EH (cell line): Measurements from ENCODE around the gene DCC.

Experiments
- DNase-seq: peaks from one replicate; pipeline ENCODE4 v3.0.0-alpha.2; 2015; ENCODE audit warnings: low read depth

Gene DCC

DNA sequence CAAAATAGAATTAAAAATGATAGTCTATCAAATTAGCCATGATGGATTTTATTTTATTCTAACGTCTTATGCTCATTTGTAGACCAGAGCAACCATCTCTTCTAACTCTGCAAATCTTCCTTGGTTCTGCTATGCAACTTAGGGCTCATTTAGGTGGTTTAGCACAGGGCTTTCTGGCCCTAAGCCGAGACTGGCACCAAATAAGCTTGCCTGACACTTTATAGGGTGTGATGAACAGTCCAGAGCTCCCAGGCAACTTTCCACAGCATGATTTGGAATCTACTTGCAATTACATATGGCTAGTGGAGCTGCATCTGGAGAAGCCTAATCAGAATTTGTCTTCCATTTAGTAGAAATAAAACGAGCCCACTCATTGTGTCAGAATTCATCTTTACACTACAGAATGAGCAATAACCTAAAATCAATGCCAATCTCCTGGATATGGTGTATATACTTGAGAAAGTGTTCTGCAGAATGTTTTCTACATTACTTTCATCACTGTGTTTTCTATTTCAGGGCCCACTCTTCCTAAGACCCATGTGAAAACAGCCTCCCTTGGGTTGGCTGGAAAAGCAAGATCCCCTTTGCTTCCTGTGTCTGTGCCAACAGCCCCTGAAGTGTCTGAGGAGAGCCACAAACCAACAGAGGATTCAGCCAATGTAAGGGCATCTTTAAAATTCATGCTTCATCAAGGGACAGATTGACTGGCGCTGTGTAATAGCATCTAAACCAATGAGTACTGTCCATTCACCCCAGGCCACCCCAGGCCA, 1186.3 kb downstream of the DCC start:
- no peak for DNase-seq

DNA sequence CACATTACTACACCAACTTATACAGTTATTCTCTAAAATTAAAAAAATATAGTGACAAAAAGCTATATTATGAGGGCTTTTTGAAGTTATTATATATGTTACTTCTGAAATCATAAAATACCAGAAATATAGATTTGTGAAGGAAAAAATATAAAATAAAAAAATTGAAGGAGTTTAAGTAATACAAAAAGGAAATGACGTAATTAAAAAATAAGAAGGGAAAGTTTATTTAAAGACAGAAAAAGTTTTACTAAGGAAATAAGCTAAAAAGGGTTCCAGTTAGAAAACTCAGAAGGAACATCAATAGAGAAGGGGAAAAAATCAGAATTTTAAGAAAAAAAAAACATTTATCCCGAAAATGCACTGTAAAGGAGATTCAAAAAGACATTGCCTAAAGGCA, 1187.4 kb downstream of the DCC start:
- DNase-seq: no peak

DNA sequence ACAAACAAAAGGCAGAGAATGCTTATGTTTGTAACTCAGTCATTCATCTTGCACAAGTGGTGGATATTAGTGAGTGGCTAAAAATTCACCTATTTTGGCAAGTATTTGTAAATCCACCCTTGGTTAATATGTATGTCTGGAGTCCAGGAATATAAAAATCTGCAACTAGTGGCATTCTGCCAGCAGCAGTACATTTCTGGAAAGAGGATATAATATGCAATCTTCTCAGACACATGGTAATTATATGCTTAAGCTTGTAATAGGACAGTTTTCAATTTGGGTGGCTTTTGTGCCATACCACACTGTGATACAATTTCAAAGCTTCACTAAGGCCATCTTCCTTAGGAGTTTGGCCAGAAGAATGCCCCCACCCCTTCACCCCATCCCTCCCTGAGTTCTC, 1191.2 kb downstream of the DCC start:
- no peak for DNase-seq

DNA sequence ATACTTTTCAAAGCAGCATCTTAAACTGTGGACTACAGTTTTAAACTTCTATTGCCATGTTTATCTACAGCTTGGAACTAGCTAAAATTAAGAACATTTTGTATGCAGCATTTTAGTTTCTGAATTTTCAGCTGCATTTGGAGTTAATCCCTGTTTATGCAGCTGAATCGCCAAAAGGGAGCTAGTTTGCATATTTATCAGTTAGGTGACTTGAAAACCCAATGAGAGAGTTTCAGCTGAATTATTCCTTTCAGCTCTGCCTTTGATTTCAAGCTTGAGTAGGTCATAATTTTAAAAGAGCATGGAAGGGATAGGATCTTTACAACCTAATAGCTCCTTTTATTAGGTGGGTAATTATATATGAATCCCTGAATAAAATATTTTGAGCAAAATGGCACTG, 1191.9 kb downstream of the DCC start:
- DNase-seq: no peak

DNA sequence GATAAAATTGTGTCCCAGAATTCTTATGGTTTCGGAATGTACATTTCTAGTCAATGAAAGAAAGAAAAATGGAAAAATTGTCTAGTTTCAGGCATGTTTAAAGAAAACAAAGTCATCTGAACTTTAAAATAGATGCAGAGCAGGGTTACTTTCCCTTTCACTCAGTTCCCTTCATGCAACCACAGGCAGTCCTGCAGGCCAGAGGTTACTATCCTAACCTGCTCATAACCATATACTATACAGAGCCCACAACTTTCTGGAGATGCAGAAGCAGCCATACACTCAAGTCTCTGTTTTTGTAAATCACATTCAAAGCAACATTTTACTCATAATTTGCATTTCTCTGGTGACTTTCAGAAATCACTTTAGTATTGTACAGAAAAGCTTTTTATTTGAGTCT, 1194.2 kb downstream of the DCC start:
- DNase-seq: no peak

DNA sequence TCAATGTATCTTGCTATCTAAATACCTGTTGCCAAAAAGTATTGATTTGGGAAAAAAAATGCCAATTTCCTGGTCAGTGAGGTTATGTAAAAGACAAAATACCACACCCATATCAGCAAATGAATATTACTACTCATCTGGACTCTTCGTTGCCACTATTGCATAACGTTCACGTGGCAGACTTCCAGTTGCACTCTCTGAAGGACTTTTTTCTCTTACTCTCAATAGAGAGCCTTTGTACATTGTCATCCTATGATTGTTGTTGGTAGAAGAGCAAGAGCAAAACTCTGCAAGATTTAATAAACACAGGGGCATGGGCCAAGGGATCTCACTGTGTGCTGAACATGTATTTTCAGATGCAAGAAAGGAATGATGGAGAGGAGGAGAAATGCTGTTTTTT, 1194.7 kb downstream of the DCC start:
- DNase-seq: no peak

DNA sequence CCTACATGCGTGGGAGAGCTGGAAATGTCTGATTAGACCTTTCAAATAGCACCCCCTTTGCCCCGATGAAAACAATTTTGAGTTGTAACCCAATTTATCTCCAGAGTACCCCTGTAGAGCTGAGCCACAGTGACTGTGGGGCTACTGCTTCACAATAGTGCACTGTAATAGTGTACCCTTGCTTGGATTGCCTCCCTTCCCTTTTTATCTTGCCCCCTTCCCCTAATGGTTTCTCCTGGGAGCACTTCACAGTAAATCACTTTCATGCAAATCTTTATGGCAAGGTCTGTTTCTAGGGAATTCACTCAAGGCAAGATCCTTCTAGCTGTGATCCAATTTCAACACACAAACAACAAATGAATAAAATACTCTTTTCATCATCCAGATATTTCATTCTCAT, 1196.9 kb downstream of the DCC start:
- no peak for DNase-seq

DNA sequence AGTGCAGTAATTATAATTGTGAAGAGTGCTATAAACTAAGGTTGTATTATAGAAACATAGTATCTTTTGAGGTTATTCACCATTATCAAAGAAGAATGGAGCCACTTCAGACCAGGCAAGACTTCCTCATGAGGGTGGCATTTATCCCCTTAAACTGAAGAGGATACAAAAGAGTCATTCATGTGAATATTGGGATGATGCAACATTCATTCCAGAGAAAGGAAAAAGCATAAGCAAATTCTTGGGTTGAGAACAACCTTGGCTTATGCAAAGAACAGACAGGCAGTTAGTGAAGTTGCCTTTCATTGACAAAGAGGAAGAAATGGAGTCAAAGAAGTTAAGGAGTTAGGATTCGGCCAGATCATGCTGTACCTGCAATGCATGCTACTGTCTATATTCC, 1201.9 kb downstream of the DCC start:
- DNase-seq: no peak

DNA sequence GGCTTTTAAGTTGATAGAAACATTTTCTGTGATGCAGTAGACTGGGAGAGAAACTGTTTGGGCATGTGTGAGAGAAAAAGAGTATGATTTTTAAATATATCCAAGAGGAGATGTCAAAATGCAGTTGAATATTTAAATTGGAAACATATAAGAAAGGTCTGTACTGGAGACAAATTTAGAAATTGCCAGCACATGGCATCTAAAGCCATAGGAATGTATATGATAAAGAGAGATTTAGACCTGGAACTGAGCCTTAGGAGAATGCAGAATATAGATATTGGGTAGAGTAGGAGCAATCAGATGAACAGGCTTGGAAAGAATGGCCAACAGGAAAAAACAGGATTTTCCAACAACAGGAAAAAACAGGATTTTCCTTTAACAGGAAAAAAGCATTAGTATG, 1203.7 kb downstream of the DCC start:
- no peak for DNase-seq

DNA sequence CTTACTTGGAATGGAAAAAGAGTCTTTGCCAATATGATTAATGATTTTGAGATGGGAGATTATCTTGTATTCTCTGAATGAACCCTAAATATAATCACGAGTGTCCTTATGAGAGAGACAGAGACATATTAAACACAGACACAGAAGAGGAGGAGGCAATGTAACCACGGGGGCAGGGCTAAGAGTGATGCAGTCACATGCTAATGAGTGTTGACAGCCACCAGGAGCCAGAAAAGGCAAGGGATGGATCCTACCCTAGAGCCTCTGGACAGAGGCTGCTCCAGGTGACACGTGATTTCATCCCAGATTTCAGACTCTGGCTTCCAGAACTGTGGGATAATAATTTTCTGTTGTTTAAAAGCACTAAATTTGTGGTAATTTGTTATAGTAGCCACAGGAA, 1204.9 kb downstream of the DCC start:
- DNase-seq: no peak

DNA sequence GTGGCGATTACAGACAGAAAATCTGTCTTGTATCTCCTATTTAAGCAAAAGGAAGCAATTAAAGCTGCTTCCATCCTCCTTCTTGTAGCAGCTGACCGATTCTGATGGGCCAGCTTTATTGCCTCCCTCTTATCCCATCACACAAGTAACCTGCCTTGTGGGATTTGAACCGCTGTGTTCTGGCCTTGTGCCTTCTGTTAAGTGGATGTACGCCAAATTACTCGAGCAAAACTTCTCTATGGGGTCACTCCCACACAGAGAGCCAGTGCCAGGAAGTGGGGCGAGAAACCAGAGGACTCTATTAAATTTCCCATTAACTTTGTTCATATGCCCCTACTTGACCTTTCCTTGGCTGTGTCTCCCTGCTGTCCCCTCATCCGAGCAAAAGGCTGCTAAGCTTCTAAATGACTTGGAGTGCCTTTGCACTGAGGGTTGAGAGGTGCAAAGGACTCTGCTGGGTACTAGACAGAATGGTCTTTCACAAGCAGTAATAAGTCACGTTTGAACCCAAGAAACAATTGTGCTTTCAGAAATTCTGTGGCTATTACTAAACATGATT, 1212.0 kb downstream of the DCC start:
- no peak for DNase-seq

DNA sequence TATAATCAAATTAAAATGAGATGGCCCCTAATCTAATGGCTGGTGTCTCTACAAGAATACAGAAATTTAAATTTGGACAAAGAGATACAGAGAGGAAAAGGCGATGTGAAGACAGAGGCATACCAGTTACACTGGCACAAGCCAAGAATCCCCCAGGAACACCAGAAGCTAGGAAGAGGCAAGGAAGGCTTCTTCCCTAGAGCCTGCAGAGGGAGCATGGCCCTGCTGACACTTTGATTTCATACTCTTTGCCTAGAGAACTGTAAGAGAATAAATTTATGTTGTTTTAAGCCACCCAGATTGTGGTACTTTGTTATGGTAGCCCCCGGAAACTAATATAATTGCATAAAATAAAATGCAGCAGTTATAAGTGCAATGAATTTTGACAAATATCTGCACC, 1213.0 kb downstream of the DCC start:
- no peak for DNase-seq

DNA sequence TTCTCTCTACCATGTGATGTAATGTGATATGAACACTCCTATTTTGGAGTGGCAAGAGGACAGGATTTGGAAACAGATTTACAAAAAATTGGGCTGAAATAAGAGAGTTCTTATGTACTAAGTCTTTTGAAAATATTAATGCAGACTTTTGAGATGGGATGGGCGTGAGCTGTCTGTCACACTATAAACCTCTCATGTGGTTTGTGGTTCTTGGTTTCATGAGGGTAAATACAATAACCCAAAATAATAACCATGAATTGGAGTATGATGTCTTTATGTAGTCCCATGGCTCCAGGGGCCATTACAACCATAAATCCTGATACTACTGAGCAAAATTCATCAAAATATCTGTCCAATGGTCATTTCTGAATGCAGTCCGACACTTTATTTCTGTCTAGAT, 1216.5 kb downstream of the DCC start:
- DNase-seq: no peak

DNA sequence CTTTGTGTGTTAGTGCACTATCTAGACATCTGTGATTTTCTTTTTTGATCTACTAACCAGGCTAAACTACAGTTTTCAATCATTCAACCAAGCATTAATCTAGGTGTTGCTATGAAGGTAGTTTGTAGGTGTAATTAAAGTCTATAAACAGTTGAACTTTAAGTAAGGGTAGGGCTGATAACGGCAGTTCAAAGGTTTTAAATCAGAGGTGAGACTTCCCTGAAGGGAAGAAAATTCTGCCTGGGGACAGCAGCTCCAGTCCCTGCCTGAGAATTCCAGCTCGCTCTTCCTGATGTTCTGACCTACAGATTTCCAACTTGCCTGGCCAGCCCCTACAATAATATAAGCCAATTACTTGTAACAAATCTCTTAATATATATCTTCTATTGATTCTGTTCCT, 1220.5 kb downstream of the DCC start:
- no peak for DNase-seq

DNA sequence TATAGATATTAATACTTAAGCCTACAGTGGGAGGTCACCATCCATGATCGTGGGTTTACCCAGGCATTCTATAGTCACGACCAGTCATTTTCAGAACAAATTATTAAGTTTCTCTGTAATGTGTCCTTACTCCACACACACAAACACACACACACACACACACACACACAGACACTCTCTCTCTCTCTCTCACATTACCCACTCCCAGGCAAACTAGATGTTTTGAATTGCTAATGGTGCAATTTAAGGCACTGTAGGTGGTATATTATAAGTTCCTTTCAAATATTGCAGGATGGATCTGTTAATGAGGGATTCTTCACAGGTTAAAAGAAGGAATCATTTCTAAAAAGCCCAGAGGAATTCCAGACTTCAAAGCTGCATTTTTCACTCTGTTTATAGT, 1226.6 kb downstream of the DCC start:
- DNase-seq: no peak

DNA sequence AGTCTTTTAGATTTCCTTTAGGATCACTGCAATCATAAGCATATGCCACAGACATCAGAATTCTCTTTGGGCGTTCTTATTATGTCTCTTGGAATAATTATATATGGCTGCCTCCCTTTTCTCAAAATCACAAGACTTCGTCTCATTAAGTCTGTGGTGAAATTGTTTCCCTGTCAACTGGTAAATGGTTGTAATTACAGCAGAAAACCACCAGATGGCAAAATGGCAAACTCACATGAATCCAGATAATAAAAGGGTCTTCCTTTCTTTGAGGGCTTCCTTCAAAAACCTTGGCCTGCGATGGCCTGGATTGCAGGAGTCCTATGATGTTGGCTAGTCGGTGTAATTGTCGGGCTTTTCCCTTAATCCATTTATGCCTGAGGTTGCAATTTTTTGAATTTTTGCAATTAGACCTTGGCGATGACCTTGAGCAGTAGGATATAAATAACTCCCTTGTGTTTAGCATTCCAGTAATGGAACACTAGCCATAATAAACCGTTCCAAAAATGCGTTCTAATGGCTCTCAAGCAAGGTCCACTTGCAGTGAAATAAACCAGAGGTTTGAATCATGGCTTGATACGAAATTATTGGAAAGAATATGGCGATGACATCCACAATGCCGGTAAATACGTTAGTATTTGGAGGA, 1228.1 kb downstream of the DCC start:
- DNase-seq: peak; percentile 26
